RPMI8226 (cell line): ENCODE results near the gene LENEP.

Experiments
- DNase-seq: peaks from one replicate; pipeline ENCODE4 v3.0.0-alpha.2; 2015

The LENEP gene

DNA sequence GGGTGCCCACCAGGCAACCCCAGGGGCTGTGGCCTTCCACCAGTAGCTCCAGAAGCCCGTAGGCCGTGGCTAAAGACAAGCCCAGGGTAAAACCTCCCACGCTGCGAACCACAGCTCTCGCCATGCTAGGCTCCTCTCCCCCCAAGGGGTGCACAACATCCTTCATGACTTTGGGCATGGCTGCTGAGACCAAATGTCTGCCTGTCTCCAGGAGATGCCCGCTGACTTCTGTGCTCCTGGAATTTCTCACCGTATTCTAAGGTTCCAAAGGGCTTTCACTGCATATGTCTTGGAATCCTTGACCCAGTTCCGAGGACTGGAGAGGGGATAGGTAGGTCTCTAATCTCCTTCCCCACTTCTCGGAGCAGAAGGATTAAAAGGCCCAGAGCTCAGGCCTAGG is 40.1 kb downstream of the LENEP start, which contains the start of the genes DCST1 and DCST2:
Gene DCST1, plus strand, starts transcription at position 301 of the 400 bp plus-strand sequence. CDS start 213 bp downstream, outside the sequence.
Gene DCST2, minus strand, starts transcription at position 258 of the 400 bp plus-strand sequence. Its CDS starts 80 bp downstream, at position 178.
- no peak for DNase-seq

DNA sequence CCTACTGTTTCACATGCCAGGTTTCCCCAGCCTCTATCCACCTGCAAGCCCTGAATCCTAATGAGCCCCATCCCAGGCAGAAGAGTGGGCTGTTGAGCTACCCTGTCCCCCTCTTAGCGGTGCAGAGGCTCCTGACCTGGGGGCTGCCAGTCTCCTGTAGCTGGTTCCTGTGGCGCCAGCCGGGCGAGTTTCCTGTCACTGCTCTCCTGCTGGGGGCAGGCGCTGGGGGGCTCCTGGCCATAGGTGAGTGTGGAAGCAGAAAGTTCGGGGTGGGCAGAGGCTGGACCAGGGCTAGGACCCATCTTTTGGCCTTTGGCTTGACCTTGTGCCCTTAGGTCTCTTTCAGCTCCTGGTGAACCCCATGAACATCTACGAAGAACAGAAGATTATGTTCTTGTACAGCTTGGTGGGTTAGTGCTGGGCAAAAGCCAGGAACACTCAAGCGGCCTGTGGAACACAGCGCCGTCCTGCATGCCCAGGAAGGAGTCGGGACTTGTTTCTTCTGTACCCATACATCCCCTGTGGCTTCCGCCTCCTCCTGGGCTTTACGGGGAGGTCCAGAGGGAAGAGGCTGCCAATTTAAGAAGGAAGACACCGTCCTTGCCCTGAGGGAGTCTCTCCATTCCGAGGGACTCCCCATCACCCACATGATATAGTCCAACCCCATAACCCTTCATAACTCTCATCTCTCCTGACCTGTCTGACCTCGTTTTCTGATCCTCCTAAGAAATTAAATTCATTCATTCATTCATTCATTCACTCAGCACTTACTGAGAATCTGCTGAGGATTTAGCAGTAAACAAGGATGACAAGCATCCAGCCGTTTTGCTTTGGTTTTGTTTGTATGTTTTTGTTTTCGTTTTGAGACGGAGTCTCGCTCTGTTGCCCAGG is 41.2 kb downstream of the LENEP start:
- DNase-seq = no peak

DNA sequence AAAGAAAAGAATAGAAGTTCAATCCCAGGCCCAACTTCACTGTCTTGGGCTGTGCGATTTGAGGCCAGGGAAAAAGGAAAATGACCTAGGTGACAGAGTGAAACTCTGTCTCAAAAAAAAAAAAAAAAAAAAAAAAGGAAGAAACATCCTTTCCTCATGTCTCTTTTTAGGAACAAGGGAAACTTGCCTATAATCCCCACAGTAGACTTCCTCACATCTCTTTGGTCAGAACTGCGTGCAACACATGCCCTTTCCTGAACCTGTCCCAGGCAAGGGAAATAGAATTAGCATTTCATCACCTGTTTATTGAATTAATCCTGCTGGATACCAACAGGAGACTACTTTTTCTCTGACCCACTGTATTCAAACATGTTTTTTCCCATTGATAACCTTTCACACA is 42.5 kb downstream of the LENEP start:
- no peak for DNase-seq

DNA sequence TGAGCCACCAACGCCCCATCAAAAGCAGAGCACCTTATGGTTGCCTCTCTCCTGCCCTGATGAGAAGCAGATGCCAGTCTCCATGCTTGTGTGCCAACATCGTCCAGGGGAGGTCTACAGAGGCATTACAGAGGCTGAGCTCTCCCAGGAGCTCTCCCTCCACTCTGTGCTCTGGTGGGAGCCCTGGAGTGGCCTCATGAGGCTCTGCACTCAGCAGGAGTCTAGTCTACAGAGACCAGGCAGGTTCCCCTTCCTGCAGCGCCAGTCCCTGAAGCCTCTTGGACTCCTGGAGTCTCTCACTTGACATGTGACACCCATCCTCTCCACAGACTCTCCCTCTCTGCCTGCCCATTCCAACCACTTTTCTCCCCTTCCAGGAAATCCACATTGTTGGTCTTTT is 43.7 kb downstream of the LENEP start:
- DNase-seq = no peak

DNA sequence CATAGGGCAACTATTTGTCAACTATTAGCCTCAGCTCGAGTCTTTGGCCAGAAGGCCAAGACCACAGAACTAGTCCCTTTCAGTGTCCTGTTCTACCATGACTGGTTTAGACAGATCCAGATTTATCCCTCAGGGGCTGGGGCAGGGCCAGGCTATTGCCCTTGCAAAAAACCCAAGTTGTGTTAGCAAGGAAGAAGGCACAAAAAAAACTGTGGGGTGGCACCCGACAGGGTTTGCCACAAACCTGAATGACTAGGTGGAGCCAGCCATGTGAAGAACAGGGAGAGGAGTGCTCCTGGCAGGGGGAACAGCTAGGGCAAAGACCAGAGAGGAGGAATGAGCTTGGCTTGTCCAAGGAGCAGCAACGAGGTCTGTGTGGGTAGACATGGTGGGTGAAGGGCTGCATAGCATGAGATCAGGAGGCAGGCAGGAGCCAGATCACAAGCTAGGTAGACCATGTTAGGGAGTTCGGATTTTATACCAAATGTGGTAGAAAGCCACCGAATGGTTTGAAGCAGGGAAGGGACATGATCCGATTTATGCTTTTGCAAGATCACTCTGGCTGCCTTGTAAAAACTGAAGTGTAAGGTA is 44.6 kb downstream of the LENEP start:
- DNase-seq = no peak

DNA sequence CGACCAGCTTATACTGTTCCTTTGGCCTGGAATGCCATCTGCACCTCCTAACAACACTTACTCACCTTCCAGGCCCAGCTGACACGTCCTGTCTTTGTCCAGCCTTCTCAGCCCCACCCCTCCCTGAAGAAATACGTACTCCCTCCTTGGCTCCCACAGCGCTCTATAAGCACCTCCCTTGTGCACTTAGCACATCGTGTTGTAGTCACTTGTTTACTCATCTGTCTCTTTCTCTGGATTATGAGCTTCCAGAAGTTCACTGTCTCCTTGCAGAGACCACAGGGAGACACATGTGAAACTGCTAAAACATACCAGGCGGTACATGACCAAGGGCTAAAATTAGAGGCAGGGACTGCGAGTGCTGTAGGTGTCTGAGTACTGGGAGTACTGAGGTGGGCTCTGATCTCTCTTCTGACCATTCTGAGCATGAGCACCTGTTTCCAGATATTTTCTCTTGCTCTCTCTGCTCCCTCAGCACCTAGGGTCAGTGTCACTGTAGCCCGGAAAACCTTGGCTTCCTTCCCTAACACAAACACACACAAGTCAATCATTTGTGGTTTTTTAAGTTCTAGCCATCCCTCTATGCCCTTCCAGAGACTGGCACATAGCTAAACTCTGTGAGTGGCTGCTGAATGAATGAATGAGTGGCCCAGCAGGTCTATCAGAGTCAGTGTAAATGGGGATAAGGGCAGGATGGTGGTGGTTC is 45.4 kb downstream of the LENEP start:
- DNase-seq = peak; percentile 62

DNA sequence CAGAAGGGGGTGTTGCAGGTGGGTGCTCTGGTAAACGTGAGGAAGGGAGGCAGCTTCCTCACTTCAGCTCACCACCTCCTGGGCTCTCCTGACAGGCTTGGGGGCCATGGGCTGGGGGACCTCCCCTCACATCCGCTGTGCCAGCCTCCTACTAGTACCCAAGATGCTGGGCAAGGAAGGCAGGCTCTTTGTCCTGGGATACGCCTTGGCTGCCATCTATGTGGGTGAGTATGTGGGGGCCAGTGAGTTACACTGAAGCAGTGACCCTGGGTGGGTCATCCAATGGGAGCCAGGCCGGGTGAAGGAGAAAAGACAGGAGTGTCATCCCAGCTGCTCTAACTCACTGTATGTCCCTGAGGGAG is 45.9 kb downstream of the LENEP start:
- DNase-seq = no peak

DNA sequence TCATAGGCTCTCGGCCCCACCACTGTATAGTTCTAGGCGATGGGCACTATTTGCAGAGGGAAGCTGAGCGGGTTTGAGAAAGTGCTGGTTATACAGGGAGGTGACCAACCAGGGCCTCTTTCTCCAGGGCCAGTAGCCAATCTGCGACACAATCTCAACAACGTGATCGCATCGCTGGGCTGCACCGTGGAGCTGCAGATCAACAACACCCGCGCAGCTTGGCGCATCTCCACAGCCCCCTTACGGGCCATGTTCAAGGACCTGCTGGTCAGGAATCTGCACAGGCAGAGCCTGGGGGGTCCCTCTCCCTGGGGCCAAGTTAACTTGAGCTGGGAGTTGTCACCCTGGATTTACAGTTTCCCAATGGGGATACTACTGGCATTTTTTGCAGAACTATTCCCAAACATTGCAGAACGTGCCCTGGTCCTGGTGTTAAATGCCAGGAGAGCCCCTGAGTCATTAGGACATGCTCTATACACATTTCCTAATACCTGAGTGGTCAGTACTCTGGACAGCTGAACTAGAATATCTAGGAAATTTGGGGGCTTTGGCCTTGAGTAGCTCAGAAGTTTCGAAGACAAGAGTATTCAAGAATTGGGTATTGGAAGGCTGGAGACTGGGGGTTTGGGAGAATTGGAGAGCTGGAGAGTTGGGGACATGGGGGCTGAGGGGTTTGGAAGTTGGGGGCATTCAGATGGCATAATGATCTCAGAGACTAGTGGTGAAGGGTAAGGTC is 47.1 kb downstream of the LENEP start:
- no peak for DNase-seq

DNA sequence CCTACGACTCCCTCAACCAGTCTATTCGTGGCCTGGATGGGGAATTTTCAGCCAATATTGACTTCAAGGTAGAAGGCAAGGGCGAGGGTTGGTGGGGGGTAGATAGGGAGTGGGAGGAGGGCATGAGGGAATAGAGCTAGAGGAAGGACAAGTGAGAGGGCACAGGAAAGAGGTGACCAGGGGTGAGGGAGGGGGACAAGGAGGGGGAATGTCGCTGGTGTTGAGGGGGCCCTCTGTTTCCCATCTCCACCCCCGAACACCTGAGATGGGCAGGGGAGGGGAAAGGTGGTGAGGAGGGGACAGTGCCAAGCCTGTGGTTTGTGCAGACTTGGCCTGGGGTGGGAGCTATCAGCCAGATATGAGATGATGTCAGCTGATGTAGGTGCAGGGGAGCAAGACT is 49.4 kb downstream of the LENEP start:
- peak; percentile 29 for DNase-seq

DNA sequence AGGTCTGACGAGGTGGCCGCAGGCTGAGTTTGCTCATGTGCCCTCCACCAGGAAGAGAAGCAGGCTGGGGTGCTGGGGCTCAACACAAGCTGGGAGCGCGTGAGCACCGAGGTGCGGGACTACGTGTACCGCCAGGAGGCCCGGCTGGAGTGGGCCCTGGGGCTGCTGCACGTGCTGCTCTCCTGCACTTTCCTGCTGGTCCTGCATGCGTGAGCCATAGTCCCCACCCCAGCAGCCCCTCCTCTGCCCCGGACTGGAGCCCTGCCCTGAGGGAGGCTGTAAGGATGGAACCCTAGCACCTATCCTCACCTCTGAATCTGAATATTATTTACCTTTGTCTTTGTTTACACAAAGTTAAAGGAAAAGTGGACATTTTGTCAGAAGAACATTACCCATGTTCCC is 49.9 kb downstream of the LENEP start:
- DNase-seq = no peak

DNA sequence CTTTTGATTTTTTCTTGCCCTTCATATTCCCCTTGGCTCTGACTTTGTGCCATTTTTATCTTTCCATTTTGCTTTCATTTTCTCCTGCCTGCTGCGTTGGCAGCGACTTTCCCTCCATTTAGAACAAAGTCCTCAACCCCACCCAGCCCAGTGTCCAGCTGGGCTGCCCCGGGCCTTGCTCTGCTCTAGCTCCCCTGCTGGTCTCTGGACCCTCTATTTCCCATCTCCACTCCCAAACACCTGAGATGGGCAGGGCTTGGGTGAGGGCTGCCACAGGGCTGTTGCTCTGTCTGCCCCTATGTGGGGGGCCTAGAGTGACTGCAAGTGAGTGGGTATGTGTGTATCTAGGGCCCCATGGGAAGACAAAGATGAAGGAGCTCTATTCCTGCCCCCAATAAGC is 50.4 kb downstream of the LENEP start:
- DNase-seq = no peak
